IPS-20b (cell line): Measurements from ENCODE around the gene CFAP119.
"Not testable (repeated sequence)": the region's sequence is repeated elsewhere in the genome, so short reads cannot be mapped to it uniquely, and the experiment has no call there.

Experiments used
- H3K27ac ChIP-seq: one replicate; pipeline ENCODE4 v1.5.1; 2013; ENCODE audit warnings: low read length
- H3K27me3 ChIP-seq: 2 replicates; pipeline ENCODE4 v1.6.1; 2013; ENCODE audit warnings: mild to moderate bottlenecking, low read length, inconsistent platforms; ENCODE audit not compliant: insufficient read depth
- H3K36me3 ChIP-seq: 2 replicates; pipeline ENCODE4 v1.6.1; 2013; ENCODE audit warnings: low read depth, mild to moderate bottlenecking, inconsistent platforms, low read length, moderate library complexity; ENCODE audit not compliant: insufficient read depth
- H3K4me1 ChIP-seq: 2 replicates; pipeline ENCODE4 v1.6.1; 2013; ENCODE audit warnings: mild to moderate bottlenecking, control low read depth, inconsistent platforms, low read length, moderate library complexity; ENCODE audit not compliant: insufficient read depth
- H3K4me3 ChIP-seq: 2 replicates; pipeline ENCODE4 v1.5.1; 2013; ENCODE audit warnings: mild to moderate bottlenecking, low read length, inconsistent platforms
- H3K9ac ChIP-seq: 2 replicates; pipeline ENCODE4 v1.6.1; 2013; ENCODE audit warnings: low read depth, mild to moderate bottlenecking, inconsistent platforms, low read length, moderate library complexity
- H3K9me3 ChIP-seq: 2 replicates; pipeline ENCODE4 v1.6.1; 2013; ENCODE audit warnings: mild to moderate bottlenecking, low read depth, low read length, inconsistent platforms; ENCODE audit not compliant: insufficient read depth

The CFAP119 gene

DNA sequence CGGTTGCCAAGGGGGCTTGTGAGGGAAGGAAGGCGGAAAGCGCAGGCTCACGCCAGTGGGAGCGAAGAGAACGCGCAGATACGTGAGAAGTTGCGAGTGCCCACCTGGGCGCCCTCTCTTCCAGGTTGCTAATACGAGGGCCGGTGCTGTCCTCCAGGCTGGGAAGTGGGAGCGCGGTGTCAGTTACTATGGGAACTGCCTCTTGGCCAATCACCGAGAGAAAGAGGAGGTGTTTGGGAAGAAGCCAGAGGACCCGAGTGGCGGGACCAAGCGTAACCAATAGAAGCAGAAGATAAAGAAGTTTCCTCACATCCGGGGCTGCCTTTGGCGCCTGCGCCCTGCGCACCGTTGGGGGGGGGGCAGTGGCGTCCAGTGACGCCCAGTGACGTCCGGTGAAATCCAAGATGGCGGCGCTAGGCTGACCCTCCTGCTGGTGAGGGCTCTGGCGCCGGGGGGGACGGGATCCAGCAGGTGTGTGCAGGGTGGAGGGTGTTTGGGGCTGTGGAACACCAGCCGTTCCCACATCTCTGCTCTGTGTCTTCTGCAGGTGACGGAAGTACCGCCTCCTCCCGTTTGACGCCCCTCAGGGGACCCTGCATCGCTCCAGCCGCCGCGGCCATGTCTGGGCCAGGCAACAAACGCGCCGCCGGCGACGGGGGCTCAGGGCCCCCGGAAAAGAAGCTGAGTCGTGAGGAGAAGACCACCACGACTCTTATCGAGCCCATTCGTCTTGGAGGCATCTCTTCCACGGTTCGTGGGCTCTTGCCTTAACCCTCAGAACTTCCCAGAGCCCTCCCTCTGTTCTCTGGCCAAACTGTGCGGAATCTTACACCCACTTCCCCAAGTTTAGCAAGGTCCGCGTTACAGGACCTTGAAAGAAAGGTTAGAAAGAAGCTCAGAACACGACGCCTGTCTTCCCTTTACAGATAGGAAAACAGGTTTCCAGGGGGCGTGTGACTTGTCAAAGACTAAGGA, at the start of gene CFAP119, which contains the start of gene RNF40:
CFAP119 (minus strand) TSS at position 135 of the 975 bp plus-strand sequence. CDS start 314 bp downstream, outside the sequence.
RNF40 (plus strand) TSS at position 395 of the 975 bp plus-strand sequence; CDS start at position 619, 224 bp downstream.
- Histone ChIP-seq H3K27me3 (no peaks in the 10 kb centered on the region), H3K9me3 (no peaks in the 10 kb centered on the region), H3K27ac (peak within 1 kb of the TSS; percentile 84), H3K36me3 (peaks cover 49% of the 10 kb centered on the region), H3K4me1 (no peaks in the 10 kb centered on the region; the same call in none of the 2 replicates), H3K9ac (peak within 1 kb of the TSS; percentile 92), H3K4me3 (peak within 1 kb of the TSS; percentile 96)

- H3K36me3 ChIP-seq, H3K9me3 ChIP-seq, H3K9ac ChIP-seq, H3K4me1 ChIP-seq, H3K27ac ChIP-seq, H3K4me3 ChIP-seq: not testable (repeated sequence)
- peaks cover 61% of the 10 kb centered on the region for H3K27me3 ChIP-seq
Observed at GRCh38 chr16:30809675-30810074, 47.8 kb upstream of the CFAP119 start.

- H3K36me3 ChIP-seq, H3K27ac ChIP-seq, H3K9me3 ChIP-seq, H3K4me1 ChIP-seq, H3K9ac ChIP-seq, H3K4me3 ChIP-seq: not testable (repeated sequence)
- peaks cover 64% of the 10 kb centered on the region for H3K27me3 ChIP-seq
Observed at GRCh38 chr16:30808890-30809426, 47.1 kb upstream of the CFAP119 start.

DNA sequence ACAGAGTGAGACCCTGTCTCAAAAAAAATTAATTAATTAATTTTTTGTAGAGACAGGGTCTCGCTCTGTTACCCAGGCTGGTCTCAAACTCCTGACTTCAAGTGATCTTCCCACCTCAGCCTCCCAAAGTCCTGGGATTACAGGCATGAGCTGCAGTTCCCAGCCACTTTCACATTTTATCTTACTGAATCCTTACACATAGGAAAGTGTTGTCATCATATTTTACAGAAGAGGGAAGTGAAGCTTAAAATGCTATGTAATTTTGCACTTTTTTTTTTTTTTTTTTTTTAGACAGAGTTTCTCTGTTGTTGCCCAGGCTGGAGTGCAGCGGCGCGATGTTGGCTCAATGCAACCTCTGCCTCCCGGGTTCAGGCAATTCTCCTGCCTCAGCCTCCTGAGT, 46.3 kb upstream of the CFAP119 start:
- Histone ChIP-seq H3K4me1 (peaks cover 4% of the 10 kb centered on the region; the same call in 1 of the 2 replicates), H3K4me3 (no peak overlapping the region), H3K9me3 (no peaks in the 10 kb centered on the region), H3K9ac (no peak overlapping the region), H3K27me3 (peaks cover 61% of the 10 kb centered on the region), H3K27ac (no peak overlapping the region), H3K36me3 (no peaks in the 10 kb centered on the region)

DNA sequence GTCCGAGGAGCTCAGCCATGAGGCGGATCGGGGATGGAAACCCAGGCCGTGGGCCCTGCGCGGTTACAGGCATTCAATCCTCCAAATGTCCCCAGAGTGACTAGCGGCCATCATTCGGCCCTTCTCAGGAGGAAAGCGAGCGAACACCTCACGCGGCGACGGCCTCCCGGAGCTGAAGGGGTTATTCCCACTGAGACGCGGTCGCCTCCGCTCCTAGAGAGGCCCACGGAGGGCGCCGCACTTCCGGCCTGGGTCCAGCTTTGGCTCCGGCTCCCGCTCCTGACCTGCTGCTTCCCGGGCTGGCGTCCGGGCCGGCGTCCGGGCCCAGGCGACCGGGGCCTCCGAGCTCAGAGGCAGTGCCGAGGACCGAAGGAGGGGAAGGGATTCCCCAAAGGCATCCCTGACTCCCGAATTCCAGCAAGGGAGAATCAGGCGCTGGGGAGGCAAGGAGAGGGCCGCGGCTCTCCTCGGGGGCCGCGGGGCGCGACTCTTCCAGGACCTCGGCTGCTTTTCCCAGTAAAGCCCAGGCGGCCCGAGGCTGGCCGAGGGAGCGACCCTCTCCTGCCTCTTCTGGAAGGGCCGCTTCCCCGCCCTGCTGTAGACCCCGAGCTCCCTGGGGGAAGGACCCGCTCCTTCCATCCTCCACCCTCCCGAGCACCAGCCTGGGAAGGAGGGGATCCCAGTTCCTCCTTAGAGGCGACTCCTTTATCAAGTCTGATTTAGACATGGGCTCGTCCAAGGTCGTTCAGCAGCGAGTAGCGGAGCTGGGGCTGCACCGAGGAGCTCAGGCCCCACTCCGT, 43.7 kb upstream of the CFAP119 start:
- Histone ChIP-seq H3K9me3 (no peaks in the 10 kb centered on the region), H3K27me3 (peaks cover 64% of the 10 kb centered on the region), H3K4me3 (peak overlapping the region; percentile 66), H3K36me3 (no peaks in the 10 kb centered on the region), H3K9ac (peak overlapping the region; percentile 54; the same call in 1 of the 2 replicates), H3K4me1 (peaks cover 4% of the 10 kb centered on the region; the same call in 1 of the 2 replicates), H3K27ac (no peak overlapping the region)

GRCh38 chr16:30805056-30805369, 43.2 kb upstream of the CFAP119 start:
- Histone ChIP-seq H3K9me3 (no peaks in the 10 kb centered on the region), H3K27me3 (peaks cover 65% of the 10 kb centered on the region), H3K4me1 (peaks cover 4% of the 10 kb centered on the region; the same call in 1 of the 2 replicates), H3K9ac (peak overlapping the region; percentile 54; the same call in 1 of the 2 replicates), H3K4me3 (peak overlapping the region; percentile 66), H3K36me3 (no peaks in the 10 kb centered on the region), H3K27ac (no peak overlapping the region)

DNA sequence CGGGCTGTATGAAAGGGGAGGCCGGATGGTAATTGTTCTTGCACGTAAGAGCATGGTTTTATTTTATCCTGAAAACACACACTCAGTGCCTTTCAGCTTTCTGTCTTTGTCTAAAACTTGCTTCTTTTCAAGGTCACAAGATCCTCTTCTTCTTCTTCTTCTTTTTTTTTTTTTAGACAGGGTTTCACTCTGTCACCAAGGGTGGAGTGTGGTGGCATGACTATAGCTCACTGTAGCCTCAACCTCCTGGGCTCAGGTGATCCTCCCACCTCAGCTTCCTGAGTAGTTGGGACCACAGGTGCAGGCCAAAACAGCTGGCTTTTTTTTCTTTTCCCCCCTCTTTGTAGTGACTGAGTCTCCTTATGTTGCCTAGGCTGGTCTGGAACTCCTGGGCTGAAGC, 41.1 kb upstream of the CFAP119 start:
- H3K27ac ChIP-seq = no peak overlapping the region
- H3K9ac ChIP-seq = no peak overlapping the region
- H3K36me3 ChIP-seq = no peaks in the 10 kb centered on the region
- H3K4me3 ChIP-seq = no peak overlapping the region
- peaks cover 4% of the 10 kb centered on the region; the same call in 1 of the 2 replicates for H3K4me1 ChIP-seq
- H3K27me3 ChIP-seq = peaks cover 58% of the 10 kb centered on the region
- no peaks in the 10 kb centered on the region for H3K9me3 ChIP-seq

DNA sequence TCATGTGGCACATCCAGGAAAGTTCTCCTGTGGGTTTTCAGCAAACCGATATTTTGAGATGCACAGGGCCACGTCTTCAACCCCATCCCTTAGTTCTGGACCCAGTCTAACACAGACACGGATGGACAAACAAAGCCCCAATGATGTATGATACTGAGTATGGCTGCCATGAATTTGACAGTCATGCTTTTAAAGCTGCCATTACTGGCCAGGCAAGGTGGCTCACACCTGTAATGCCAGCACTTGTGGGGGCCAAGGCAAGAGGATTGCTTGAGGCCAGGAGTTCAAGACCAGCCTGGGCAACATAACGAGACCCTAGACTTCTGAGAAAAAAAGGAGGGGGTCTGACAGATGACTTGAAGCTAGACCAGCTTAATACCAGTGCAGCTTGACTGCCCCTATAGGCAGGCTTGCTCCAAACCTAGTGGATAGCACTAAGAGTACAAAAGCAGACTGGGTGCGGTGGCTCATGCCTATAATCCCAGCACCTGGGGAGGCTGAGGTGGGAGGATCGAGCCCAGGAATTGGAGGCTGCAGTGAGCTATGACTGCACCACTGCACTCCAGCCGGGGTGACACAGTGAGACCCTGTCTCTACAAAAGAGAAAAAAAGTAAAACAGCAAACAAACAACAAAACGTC, 35.9 kb upstream of the CFAP119 start:
- Histone ChIP-seq H3K27ac (no peak overlapping the region), H3K4me3 (no peak overlapping the region), H3K27me3 (peaks cover 23% of the 10 kb centered on the region), H3K36me3 (no peaks in the 10 kb centered on the region), H3K4me1 (no peaks in the 10 kb centered on the region), H3K9me3 (no peaks in the 10 kb centered on the region), H3K9ac (no peak overlapping the region)

- Histone ChIP-seq H3K36me3 (no peaks in the 10 kb centered on the region), H3K9me3 (no peaks in the 10 kb centered on the region), H3K27ac (no peak overlapping the region), H3K27me3 (0 out of 2 replicates have a peak, but pooled peaks cover 8% of the 10 kb centered on the region), H3K4me3 (no peak overlapping the region), H3K4me1 (no peaks in the 10 kb centered on the region), H3K9ac (no peak overlapping the region)
Observed at GRCh38 chr16:30794634-30795033, 32.8 kb upstream of the CFAP119 start.

- Histone ChIP-seq H3K9ac (no peak overlapping the region), H3K36me3 (no peaks in the 10 kb centered on the region), H3K9me3 (no peaks in the 10 kb centered on the region), H3K4me3 (no peak overlapping the region), H3K27me3 (0 out of 2 replicates have a peak, but pooled peaks cover 8% of the 10 kb centered on the region), H3K27ac (no peak overlapping the region), H3K4me1 (no peaks in the 10 kb centered on the region)
Observed at GRCh38 chr16:30793508-30794069, 31.7 kb upstream of the CFAP119 start.
